Smooth muscle cell of the coronary artery (primary cell): ENCODE results near the gene MAGI2. TPM values are rescaled to one million over a fixed set of nuclear protein-coding genes. Genes with fewer than 3 reads are reported as not detected.

Experiments used
- total RNA-seq: library from RNA; depleted of rRNA; stranded (reverse); fragments of >200 nt; gene quantifications from 2 replicates; pipeline ENCODE4 v1.2.3, GENCODE V29; 2014; ENCODE audit warnings: low replicate concordance

MAGI2 gene
- 2.4 and 5.1 TPM in 2 replicates for total RNA-seq

DNA sequence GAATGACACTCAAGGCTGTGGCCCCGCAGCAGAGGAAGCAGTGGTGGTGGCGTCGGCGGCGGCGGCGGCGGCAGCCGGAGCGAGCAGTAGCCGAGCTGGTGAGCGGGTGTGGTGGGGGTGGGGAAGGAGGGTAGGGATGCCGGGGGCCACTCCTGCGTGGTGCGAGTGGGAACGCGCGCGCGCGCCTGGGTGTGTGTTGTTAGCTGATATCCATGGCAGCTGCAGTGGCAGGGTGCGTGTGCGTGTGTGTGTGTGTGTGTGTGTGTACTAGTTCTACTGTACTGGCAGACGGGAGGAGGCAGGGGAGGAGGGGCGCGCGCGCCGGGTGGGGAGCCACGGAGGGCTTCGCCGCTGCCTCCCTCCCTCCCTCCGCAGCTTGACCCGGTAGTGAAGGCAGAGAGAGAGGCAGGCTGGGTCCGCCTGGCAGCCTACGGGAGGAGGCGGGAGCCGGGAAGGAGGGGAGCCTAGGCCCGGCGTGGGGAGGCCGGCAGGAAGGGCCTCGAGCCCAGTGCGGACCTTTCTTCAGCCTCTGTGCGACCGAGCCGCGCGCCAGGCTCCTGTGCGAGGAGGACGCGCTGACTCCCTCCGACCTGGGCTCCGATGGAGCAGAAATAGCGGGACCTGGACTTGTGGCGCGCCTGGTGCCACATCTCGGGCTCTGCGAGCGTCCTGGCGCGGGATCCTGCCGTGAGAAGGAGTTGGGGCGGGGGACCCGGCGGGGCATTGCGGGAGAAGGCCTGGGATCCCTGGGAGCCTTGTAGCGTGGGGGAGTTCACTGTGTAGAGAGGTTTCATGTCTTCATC is at the start of gene MAGI2:
Gene MAGI2 (minus strand): TSS at position 110 of the 803 bp plus-strand sequence. CDS start 347 bp downstream, outside the sequence.

